Measurements from ENCODE around the gene SOD1.
A peak's percentile ranks its signal among the peaks of the same experiment; 100 is the strongest.

SOD1 gene

GRCh38 chr21:31634993-31635392 is 24.5 kb upstream of the SOD1 start:
- H3K79me2 ChIP-seq (ENCODE audit: control insufficient read depth, insufficient read depth, low read length, poor library complexity): no peaks in the 10 kb centered on the region
- H3K79me1 ChIP-seq (ENCODE audit: low read length): no peaks in the 10 kb centered on the region
- H3K4me2 ChIP-seq (ENCODE audit: low read length): no peak overlapping the region
- no peak overlapping the region for H2AFZ ChIP-seq (ENCODE audit: insufficient read depth, low read length, poor library complexity)
- no peak overlapping the region for H3K27ac ChIP-seq (ENCODE audit: low read depth, low read length)
- no peak overlapping the region for H2BK120ac ChIP-seq (ENCODE audit: insufficient read depth, low read length, poor library complexity)
- H3K27me3 ChIP-seq (ENCODE audit: insufficient read depth, low read length): no peaks in the 10 kb centered on the region
- H2BK5ac ChIP-seq (ENCODE audit: low read depth, low read length, poor library complexity): no peak overlapping the region
- WGBS (ENCODE audit: extremely low coverage, insufficient coverage, insufficient read length): no CpG with 5 or more reads among the region's 3 CpGs
- DNase-seq: no peak
- H2AK5ac ChIP-seq (ENCODE audit: low read length): no peak overlapping the region
- H4K12ac ChIP-seq (ENCODE audit: low read depth, low read length): no peak overlapping the region
- no peaks in the 10 kb centered on the region for H3K36me3 ChIP-seq (ENCODE audit: control insufficient read depth in 1 of 2, insufficient read depth in 2 of 2, low read length in 2 of 2)
- no peak overlapping the region for H3K14ac ChIP-seq (ENCODE audit: low read length)
- no peak overlapping the region for H3K9ac ChIP-seq (ENCODE audit: low read length)
- no peak overlapping the region for H4K91ac ChIP-seq (ENCODE audit: low read depth, low read length)
- no peak overlapping the region for H3K4me3 ChIP-seq (ENCODE audit: low read depth, low read length)
- H3K9me3 ChIP-seq (ENCODE audit: insufficient read depth, low read depth, low read length): no peaks in the 10 kb centered on the region
- no peak overlapping the region for H4K8ac ChIP-seq (ENCODE audit: low read depth, low read length)
- H3K4me1 ChIP-seq (ENCODE audit: control insufficient read depth in 1 of 2, insufficient read depth in 2 of 2, low read length in 2 of 2): no peaks in the 10 kb centered on the region
- H3K23ac ChIP-seq (ENCODE audit: low read length): no peak overlapping the region
- H3K4ac ChIP-seq (ENCODE audit: low read depth, low read length): no peak overlapping the region
- no peak overlapping the region for H2BK12ac ChIP-seq (ENCODE audit: low read length)
- H3K18ac ChIP-seq (ENCODE audit: low read length): no peak overlapping the region

DNA sequence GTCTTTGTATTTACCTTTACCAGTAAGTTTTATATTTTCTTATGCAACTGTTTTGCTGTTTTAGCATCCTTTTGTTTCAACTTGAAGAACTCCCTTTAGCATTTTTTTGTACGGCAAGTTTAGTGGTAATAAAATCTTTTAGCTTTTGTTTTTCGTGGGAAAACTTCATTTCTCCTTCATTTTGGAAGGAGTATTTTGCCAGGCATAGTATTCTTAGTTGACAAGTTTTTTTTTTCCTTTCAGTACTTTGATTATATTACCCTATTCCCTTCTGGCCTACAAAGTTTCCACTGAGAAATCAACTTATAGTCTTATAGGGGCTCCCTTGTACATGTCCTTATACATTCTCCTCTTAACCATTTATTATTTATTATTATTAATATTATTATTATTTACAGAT is 22.6 kb upstream of the SOD1 start:
- H2BK12ac ChIP-seq (ENCODE audit: low read length): no peak overlapping the region
- no CpG with 5 or more reads among the region's 2 CpGs for WGBS (ENCODE audit: extremely low coverage, insufficient coverage, insufficient read length)
- H3K4ac ChIP-seq (ENCODE audit: low read depth, low read length): no peak overlapping the region
- no peaks in the 10 kb centered on the region for H3K36me3 ChIP-seq (ENCODE audit: control insufficient read depth in 1 of 2, insufficient read depth in 2 of 2, low read length in 2 of 2)
- no peak overlapping the region for H4K8ac ChIP-seq (ENCODE audit: low read depth, low read length)
- H3K9ac ChIP-seq (ENCODE audit: low read length): no peak overlapping the region
- no peak overlapping the region for H3K23ac ChIP-seq (ENCODE audit: low read length)
- no peak overlapping the region for H2BK120ac ChIP-seq (ENCODE audit: insufficient read depth, low read length, poor library complexity)
- H3K27me3 ChIP-seq (ENCODE audit: insufficient read depth, low read length): no peaks in the 10 kb centered on the region
- H2AFZ ChIP-seq (ENCODE audit: insufficient read depth, low read length, poor library complexity): no peak overlapping the region
- H4K12ac ChIP-seq (ENCODE audit: low read depth, low read length): no peak overlapping the region
- H3K18ac ChIP-seq (ENCODE audit: low read length): no peak overlapping the region
- H3K27ac ChIP-seq (ENCODE audit: low read depth, low read length): no peak overlapping the region
- H2AK5ac ChIP-seq (ENCODE audit: low read length): no peak overlapping the region
- H4K91ac ChIP-seq (ENCODE audit: low read depth, low read length): no peak overlapping the region
- no peaks in the 10 kb centered on the region for H3K9me3 ChIP-seq (ENCODE audit: insufficient read depth, low read depth, low read length)
- no peaks in the 10 kb centered on the region for H3K79me2 ChIP-seq (ENCODE audit: control insufficient read depth, insufficient read depth, low read length, poor library complexity)
- no peak overlapping the region for H2BK5ac ChIP-seq (ENCODE audit: low read depth, low read length, poor library complexity)
- no peak overlapping the region for H3K4me2 ChIP-seq (ENCODE audit: low read length)
- H3K79me1 ChIP-seq (ENCODE audit: low read length): no peaks in the 10 kb centered on the region
- H3K4me1 ChIP-seq (ENCODE audit: control insufficient read depth in 1 of 2, insufficient read depth in 2 of 2, low read length in 2 of 2): no peaks in the 10 kb centered on the region
- H3K4me3 ChIP-seq (ENCODE audit: low read depth, low read length): no peak overlapping the region
- no peak overlapping the region for H3K14ac ChIP-seq (ENCODE audit: low read length)
- no peak for DNase-seq

DNA sequence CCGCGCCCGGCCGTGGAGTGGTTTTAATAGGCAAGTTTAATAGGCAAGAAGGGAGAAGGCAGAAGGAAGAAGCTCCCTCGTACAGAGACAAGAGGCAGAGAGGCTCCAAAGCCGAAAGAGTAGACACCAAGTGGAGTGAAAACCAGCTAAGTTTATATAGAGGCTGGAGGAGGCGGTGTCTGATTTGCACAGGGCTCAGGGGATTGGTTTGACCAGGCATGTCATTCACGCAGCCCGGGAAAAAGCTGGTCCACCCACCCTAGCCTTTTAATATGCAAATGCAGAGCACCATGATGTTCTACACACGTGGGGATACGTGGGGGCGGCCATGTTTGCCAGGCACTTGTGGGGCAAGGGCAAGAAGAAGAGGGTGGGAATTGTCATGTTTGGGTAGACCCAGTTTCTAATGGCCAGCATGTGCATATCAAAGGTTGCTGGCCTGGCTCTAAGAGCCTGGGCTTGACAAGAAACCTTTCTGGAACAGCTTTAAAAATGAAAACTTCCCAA is 18.0 kb upstream of the SOD1 start:
- WGBS (ENCODE audit: extremely low coverage, insufficient coverage, insufficient read length): no CpG with 5 or more reads among the region's 12 CpGs
- H3K23ac ChIP-seq (ENCODE audit: low read length): no peak overlapping the region

GRCh38 chr21:31644643-31645042 is 14.8 kb upstream of the SOD1 start:
- Histone ChIP-seq H3K4ac (ENCODE audit: low read depth, low read length) (no peak overlapping the region), H4K8ac (ENCODE audit: low read depth, low read length) (no peak overlapping the region), H3K23ac (ENCODE audit: low read length) (no peak overlapping the region), H3K27ac (ENCODE audit: low read depth, low read length) (no peak overlapping the region), H4K12ac (ENCODE audit: low read depth, low read length) (no peak overlapping the region), H3K4me2 (ENCODE audit: low read length) (no peak overlapping the region), H2BK5ac (ENCODE audit: low read depth, low read length, poor library complexity) (no peak overlapping the region), H2AK5ac (ENCODE audit: low read length) (no peak overlapping the region), H3K27me3 (ENCODE audit: insufficient read depth, low read length) (no peaks in the 10 kb centered on the region), H3K9ac (ENCODE audit: low read length) (peak overlapping the region; percentile 56), H3K4me1 (ENCODE audit: control insufficient read depth in 1 of 2, insufficient read depth in 2 of 2, low read length in 2 of 2) (no peaks in the 10 kb centered on the region), H3K36me3 (ENCODE audit: control insufficient read depth in 1 of 2, insufficient read depth in 2 of 2, low read length in 2 of 2) (no peaks in the 10 kb centered on the region), H4K91ac (ENCODE audit: low read depth, low read length) (no peak overlapping the region), H2AFZ (ENCODE audit: insufficient read depth, low read length, poor library complexity) (no peak overlapping the region), H3K18ac (ENCODE audit: low read length) (no peak overlapping the region), H3K9me3 (ENCODE audit: insufficient read depth, low read depth, low read length) (no peaks in the 10 kb centered on the region), H3K79me1 (ENCODE audit: low read length) (no peaks in the 10 kb centered on the region), H2BK12ac (ENCODE audit: low read length) (no peak overlapping the region), H3K79me2 (ENCODE audit: control insufficient read depth, insufficient read depth, low read length, poor library complexity) (no peaks in the 10 kb centered on the region), H2BK120ac (ENCODE audit: insufficient read depth, low read length, poor library complexity) (no peak overlapping the region), H3K4me3 (ENCODE audit: low read depth, low read length) (no peak overlapping the region), H3K14ac (ENCODE audit: low read length) (no peak overlapping the region)
- WGBS (ENCODE audit: extremely low coverage, insufficient coverage, insufficient read length): no CpG with 5 or more reads among the region's 4 CpGs
- no peak for DNase-seq

More for the DNA sequence above, 18.0 kb upstream of the SOD1 start:
- Histone ChIP-seq H3K27me3 (ENCODE audit: insufficient read depth, low read length) (no peaks in the 10 kb centered on the region), H3K4me3 (ENCODE audit: low read depth, low read length) (no peak overlapping the region), H3K4me2 (ENCODE audit: low read length) (no peak overlapping the region), H3K9me3 (ENCODE audit: insufficient read depth, low read depth, low read length) (no peaks in the 10 kb centered on the region), H2BK12ac (ENCODE audit: low read length) (no peak overlapping the region), H3K4me1 (ENCODE audit: control insufficient read depth in 1 of 2, insufficient read depth in 2 of 2, low read length in 2 of 2) (no peaks in the 10 kb centered on the region), H3K79me1 (ENCODE audit: low read length) (no peaks in the 10 kb centered on the region), H2BK120ac (ENCODE audit: insufficient read depth, low read length, poor library complexity) (no peak overlapping the region), H3K79me2 (ENCODE audit: control insufficient read depth, insufficient read depth, low read length, poor library complexity) (no peaks in the 10 kb centered on the region), H3K36me3 (ENCODE audit: control insufficient read depth in 1 of 2, insufficient read depth in 2 of 2, low read length in 2 of 2) (no peaks in the 10 kb centered on the region), H3K14ac (ENCODE audit: low read length) (no peak overlapping the region), H3K18ac (ENCODE audit: low read length) (no peak overlapping the region), H3K4ac (ENCODE audit: low read depth, low read length) (no peak overlapping the region), H4K12ac (ENCODE audit: low read depth, low read length) (no peak overlapping the region), H4K8ac (ENCODE audit: low read depth, low read length) (no peak overlapping the region), H3K27ac (ENCODE audit: low read depth, low read length) (no peak overlapping the region), H2AK5ac (ENCODE audit: low read length) (no peak overlapping the region), H2BK5ac (ENCODE audit: low read depth, low read length, poor library complexity) (no peak overlapping the region), H2AFZ (ENCODE audit: insufficient read depth, low read length, poor library complexity) (no peak overlapping the region), H3K9ac (ENCODE audit: low read length) (no peak overlapping the region), H4K91ac (ENCODE audit: low read depth, low read length) (no peak overlapping the region)
- DNase-seq: peak; percentile 29 to 50
